Activated CD8-positive, alpha-beta memory T cell treated with anti-CD3 and anti-CD28 coated beads for 36 hours (primary cell): ENCODE data around the gene ATP7B. TPM values are rescaled to one million over a fixed set of nuclear protein-coding genes. Genes with fewer than 3 reads are reported as not detected.
"Not testable (repeated sequence)": the region's sequence is repeated elsewhere in the genome, so short reads cannot be mapped to it uniquely, and the experiment has no call there.

Experiments
- CTCF ChIA-PET: fragments of 350-600 bp; sonication (Branson Sonifier 250); formaldehyde crosslinking; loops from one replicate; lab custom pipeline; 2021; ENCODE audit warnings: antibody characterized with exemption; lab: Charles Lee
- POLR2A ChIA-PET: fragments of 350-600 bp; sonication (Branson Sonifier 250); formaldehyde crosslinking; loops from one replicate; lab custom pipeline; 2021; ENCODE audit warnings: antibody characterized with exemption; lab: Charles Lee
- total RNA-seq, 2 experiments: library from RNA; stranded (reverse); gene quantifications; one replicate each; pipeline ENCODE4 v1.2.3, GENCODE V29; 2021

ATP7B gene
- 1 to 10 TPM in 1 of 2 experiments, under 1 TPM in 1; 0.75 to 1.2 TPM for total RNA-seq

- CTCF ChIA-PET = interaction anchor here (0.5 to 0.7 kb wide), 2 partner anchors 8 to 131 kb away, joined by 3 to 4 read pairs; no protein-coding TSS in a partner anchor
- POLR2A ChIA-PET = no interaction called here
Measured at GRCh38 chr13:52010890-52011631, at the start of gene ATP7B. TSS of gene ATP7B (minus strand) at chr13:52011450. CDS start at chr13:52011337, 113 bp downstream.

DNA sequence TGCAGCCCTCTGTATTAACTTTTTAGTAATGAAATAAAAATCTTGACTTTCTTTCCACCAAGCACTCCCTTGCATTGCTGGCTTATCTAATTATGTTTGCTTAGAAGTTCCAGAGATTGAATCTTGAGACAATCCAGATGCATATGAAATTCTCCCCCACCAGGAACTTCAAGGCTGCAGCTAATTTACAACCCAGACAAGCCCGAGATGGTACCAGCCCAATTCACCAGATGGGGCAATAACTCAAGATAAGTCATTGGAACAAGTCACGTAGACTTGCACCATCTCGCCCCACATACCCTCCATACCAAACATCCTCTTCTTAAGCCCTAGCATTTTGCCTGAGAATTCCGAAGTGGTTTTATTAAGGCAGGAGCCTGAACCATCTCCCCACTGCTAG is 42.2 kb upstream of the ATP7B start:
- ChIA-PET CTCF (no interaction called here), POLR2A (no interaction called here)

DNA sequence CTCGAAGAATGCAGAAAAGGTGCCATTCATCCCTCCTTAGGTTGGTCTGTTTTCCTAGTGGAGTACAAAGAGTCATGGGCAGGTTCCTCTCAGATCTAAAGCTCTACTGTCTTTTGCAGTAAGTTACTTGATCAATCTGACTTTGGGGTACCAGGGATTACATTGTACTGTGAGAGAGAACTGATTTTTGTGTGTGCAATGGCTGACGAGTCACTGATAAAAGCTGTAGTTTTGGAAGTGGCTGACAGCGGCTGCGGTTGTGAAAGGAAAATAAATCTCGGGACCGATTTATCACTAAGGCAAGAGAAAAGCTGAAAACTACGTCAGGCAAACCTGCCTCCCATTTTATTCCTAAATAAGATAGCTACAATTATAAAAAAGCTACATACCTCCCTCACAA is 40.1 kb upstream of the ATP7B start:
- ChIA-PET POLR2A (no interaction called here), CTCF (no interaction called here)

- ChIA-PET POLR2A (no interaction called here), CTCF (no interaction called here)
Measured at GRCh38 chr13:52048516-52048915, 37.3 kb upstream of the ATP7B start.

GRCh38 chr13:52047463-52047862 is 36.2 kb upstream of the ATP7B start:
- POLR2A ChIA-PET = no interaction called here

DNA sequence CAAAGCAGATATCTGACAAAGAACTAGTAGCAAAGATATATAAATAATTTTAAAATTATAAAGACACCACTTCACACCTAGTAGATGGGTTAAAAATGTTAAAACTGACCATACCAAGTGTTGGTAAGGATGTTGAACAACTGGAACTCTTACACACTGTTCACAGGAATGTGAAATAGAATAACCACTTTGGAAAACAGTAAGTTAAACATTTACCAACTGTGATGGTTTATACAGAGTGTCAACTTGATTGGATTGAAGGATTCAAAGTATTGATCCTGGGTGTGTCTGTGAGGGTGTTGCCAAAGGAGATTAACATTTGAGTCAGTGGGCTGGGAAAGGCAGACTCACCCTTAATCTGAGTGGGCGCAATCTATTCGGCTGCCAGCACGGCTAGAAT is 32.4 kb upstream of the ATP7B start:
- POLR2A ChIA-PET = no interaction called here

More at GRCh38 chr13:52047463-52047862, 36.2 kb upstream of the ATP7B start:
- CTCF ChIA-PET = no interaction called here

GRCh38 chr13:52036037-52036436 is 24.8 kb upstream of the ATP7B start:
- CTCF ChIA-PET = no interaction called here
- POLR2A ChIA-PET = no interaction called here

More for the DNA sequence above, 32.4 kb upstream of the ATP7B start:
- CTCF ChIA-PET = no interaction called here

GRCh38 chr13:52034616-52035226 is 23.5 kb upstream of the ATP7B start:
- POLR2A ChIA-PET = no interaction called here
- CTCF ChIA-PET = interaction anchor here (0.7 kb wide), 1 partner anchor 78 kb away, joined by 4 read pairs; no protein-coding TSS in a partner anchor

DNA sequence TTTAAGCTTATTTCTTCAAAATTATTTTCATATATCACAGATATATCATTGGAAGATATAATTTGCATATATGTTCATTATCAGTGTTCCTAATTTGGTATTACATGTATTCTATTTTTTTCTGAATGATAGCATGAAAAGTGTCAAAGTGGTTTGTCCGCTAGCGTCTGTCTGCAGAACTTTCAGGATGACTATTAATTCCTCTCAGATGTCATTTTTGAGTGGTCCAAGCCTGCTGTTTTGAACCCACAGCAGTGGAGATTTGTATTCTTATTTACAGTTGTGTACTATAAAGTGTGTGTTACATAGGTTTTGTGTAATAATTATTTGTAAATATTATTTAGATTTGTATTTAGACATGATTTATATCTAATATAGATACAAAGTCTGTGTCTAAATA is 21.8 kb upstream of the ATP7B start:
- ChIA-PET CTCF (no interaction called here), POLR2A (no interaction called here)

GRCh38 chr13:52030401-52030800 is 19.2 kb upstream of the ATP7B start:
- CTCF ChIA-PET, POLR2A ChIA-PET: not testable (repeated sequence)

- POLR2A ChIA-PET = no interaction called here
- CTCF ChIA-PET = no interaction called here
Measured at GRCh38 chr13:52029569-52029968, 18.3 kb upstream of the ATP7B start.

DNA sequence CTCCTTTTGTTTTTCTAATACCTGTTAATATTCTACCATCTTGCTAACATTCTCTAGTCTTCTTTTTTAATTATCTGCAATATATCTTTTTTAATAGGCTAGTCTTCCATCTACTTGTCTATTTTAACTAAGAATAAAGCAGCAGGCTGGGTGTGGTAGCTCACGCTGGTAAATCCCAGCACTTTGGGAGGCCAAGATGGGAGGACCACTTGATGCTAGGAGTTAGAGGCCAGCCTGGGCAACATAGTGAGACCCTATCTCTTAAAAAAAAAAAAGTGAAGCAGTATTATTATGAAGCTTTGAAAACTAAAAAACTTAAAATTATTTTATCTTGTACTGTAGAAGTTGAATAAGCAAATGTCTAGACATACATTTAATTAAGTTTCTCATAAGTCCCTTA is 16.6 kb upstream of the ATP7B start:
- ChIA-PET POLR2A (no interaction called here), CTCF (no interaction called here)

GRCh38 chr13:52026246-52026626 is 15.0 kb upstream of the ATP7B start:
- ChIA-PET POLR2A (no interaction called here), CTCF (interaction anchor here (1.1 kb wide), 1 partner anchor 91 kb away, joined by 3 read pairs; no protein-coding TSS in a partner anchor)

DNA sequence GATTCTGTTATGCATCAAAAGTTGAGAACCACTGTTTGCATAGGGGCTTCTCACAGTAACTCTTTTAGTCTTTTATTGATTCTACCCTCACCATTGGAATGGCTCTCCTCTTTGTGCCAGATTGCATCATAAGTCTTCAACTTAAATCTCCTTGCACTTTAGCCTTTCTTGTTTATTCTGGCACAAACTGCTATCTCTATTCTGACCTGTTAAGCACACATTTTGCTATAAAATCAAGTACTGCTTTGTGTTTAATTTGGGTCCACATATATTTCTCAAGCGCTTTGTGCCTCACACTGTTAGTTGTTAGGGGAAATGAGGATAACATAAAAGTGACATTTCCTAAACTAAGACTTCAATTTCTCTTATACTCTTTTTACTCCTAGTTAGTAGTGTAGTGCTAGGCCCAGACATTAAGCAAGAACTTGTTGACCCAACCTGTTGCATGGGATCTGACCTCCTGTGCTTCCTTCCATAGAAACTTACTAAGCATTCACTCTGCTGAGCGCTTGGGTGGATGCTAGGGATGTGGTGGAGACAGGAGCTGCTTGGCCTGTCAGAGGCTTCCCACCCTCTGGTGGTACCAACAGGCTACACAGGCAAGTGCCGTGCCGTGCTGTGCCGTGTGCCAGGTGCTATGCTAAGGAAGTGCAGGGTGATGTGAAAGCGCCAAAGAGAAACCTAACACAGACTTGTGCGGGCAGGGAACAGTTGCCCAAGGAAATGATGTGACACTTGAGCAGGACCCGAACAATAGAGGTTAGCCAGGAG is 14.4 kb upstream of the ATP7B start:
- ChIA-PET POLR2A (no interaction called here), CTCF (interaction anchor here (1.1 kb wide), 1 partner anchor 91 kb away, joined by 3 read pairs; no protein-coding TSS in a partner anchor)

DNA sequence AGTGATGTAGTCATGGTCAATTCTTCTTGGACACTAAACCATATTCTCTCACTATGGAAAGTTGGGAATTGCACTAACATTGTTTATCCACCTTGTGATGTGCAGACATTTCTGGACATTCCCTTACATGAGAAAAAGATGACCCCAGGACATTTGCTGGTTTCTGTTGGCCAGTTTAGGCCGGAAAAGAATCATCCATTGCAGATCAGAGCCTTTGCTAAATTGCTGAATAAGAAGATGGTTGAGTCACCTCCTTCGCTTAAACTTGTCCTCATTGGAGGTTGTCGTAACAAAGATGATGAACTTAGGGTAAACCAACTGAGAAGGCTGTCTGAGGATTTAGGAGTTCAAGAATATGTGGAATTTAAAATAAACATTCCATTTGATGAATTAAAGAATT is 13.2 kb upstream of the ATP7B start, which contains the start of gene UTP14C:
TSS of gene UTP14C (plus strand) at position 211 of the 400 bp plus-strand sequence. CDS start 4,114 bp downstream, outside the sequence.
- CTCF ChIA-PET = no interaction called here
- POLR2A ChIA-PET = no interaction called here

DNA sequence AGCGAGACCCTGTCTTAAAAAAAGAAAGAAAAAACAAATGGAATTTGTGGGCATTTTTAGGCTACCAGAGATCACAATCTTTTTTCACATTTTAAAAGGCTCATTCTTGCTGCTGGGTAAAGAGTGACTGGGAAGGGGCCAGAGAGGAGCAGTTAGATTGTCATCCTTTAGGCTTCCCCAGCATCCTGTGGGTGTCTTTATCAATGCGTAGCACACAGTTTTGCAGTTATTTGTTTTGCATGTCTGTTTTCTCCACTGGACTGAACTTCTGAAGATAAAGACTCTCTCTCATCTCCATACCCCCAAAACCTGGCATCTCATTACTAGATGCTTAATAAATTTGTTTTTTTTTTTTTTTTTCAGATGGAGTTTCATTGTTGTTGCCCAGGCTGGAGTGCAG is 11.1 kb upstream of the ATP7B start:
- ChIA-PET POLR2A (no interaction called here), CTCF (no interaction called here)

DNA sequence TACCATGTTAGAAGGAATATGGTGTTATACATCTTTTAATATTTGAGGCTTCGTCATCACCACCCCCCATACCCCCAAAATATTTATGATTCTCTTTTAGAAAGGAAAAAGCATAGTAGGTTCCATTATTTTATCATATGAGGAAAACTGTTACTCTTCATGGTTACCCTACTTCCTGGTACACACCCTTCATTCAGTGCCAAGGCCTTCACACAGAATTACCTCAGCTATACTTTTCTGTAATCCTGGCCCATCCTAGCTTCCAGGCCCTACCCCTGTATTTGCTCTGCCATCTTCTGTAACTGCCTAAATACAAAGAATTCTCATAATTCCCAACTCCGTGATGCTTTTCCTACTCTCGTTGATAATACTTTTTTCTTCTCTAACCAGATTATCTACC is 8.9 kb upstream of the ATP7B start:
- CTCF ChIA-PET = no interaction called here
- POLR2A ChIA-PET = no interaction called here

DNA sequence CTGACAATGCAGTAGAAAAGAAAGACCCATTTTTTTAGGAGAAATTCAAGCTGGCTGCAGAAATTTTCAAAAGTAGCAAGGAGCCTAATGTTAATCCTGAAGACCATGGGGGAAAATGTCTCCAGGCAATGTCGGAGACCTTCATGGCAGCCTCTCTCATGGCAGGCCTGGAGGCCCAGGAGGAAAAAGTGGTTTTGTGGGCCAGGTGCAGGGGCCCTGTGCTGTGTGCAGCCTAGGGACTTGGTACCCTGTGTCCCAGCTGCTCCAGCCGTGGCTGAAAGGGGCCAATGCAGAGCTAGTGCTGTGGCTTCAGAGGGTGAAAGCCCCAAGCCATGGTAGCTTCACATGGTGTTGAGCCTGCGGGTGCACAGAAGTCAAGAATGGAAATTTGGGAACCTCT is 5.0 kb upstream of the ATP7B start:
- POLR2A ChIA-PET = no interaction called here
- CTCF ChIA-PET = no interaction called here

GRCh38 chr13:52012512-52012836 is 1.2 kb upstream of the ATP7B start:
- ChIA-PET CTCF (interaction anchor here (1.1 to 1.3 kb wide), 2 partner anchors 115 to 198 kb away, joined by 3 to 4 read pairs; no protein-coding TSS in a partner anchor), POLR2A (no interaction called here)
